Fibroblast of villous mesenchyme (primary cell): ENCODE data around the gene KLHL3. TPM values are rescaled to one million over a fixed set of nuclear protein-coding genes. Genes with fewer than 3 reads are reported as not detected.

ENCODE experiments used
- DNase-seq: peaks from one replicate; pipeline ENCODE4 v3.0.0-alpha.2; 2010; ENCODE audit warnings: low read depth
- H3K4me3 ChIP-seq: 2 replicates; pipeline ENCODE4 v1.5.1; 2011; ENCODE audit warnings: low read depth, mild to moderate bottlenecking, low read length
- total RNA-seq: library from RNA; depleted of rRNA; stranded (reverse); fragments of >200 nt; gene quantifications from 2 replicates; pipeline ENCODE4 v1.2.3, GENCODE V29; 2012
- TF ChIP-seq, protein P1 (sequence below): IDR thresholded peaks from 2 replicates; pipeline ENCODE4 v1.5.1; 2012; ENCODE audit warnings: low read depth, mild to moderate bottlenecking, low read length; ENCODE audit not compliant: insufficient read depth

Gene KLHL3
- total RNA-seq, 1 donor = 3.0 TPM

DNA sequence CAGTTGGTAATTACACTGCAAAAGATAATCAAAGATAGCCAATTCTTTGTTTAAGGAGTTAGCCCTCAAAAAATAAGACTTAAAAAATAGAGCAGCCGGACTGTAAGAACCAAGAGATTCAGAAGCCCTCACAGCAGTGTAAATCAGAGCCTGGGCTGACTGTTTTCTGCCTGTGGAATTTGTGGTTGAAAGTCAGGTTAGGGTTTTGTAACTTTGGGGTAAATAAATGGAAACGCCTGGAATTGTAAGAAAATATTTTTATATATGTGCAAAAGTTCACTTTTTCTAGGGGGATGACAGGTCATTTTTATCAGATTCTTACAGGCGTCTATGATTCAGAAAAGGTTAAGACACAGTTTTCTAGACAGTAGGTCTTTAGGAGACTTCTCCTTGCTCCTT is 35.6 kb downstream of the KLHL3 start:
- TF ChIP-seq, protein P1, sequence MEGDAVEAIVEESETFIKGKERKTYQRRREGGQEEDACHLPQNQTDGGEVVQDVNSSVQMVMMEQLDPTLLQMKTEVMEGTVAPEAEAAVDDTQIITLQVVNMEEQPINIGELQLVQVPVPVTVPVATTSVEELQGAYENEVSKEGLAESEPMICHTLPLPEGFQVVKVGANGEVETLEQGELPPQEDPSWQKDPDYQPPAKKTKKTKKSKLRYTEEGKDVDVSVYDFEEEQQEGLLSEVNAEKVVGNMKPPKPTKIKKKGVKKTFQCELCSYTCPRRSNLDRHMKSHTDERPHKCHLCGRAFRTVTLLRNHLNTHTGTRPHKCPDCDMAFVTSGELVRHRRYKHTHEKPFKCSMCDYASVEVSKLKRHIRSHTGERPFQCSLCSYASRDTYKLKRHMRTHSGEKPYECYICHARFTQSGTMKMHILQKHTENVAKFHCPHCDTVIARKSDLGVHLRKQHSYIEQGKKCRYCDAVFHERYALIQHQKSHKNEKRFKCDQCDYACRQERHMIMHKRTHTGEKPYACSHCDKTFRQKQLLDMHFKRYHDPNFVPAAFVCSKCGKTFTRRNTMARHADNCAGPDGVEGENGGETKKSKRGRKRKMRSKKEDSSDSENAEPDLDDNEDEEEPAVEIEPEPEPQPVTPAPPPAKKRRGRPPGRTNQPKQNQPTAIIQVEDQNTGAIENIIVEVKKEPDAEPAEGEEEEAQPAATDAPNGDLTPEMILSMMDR = no peak
- DNase-seq = peak; percentile 36
- H3K4me3 ChIP-seq = no peak overlapping the region

GRCh38 chr5:137699336-137700281 is 36.3 kb downstream of the KLHL3 start:
- DNase-seq = peak; percentile 35
- no peak overlapping the region for H3K4me3 ChIP-seq
- TF ChIP-seq, protein P1 = no peak

- H3K4me3 ChIP-seq = no peak overlapping the region
- TF ChIP-seq, protein P1 = no peak
- DNase-seq = no peak
Measured at GRCh38 chr5:137696481-137696880, 39.4 kb downstream of the KLHL3 start.

DNA sequence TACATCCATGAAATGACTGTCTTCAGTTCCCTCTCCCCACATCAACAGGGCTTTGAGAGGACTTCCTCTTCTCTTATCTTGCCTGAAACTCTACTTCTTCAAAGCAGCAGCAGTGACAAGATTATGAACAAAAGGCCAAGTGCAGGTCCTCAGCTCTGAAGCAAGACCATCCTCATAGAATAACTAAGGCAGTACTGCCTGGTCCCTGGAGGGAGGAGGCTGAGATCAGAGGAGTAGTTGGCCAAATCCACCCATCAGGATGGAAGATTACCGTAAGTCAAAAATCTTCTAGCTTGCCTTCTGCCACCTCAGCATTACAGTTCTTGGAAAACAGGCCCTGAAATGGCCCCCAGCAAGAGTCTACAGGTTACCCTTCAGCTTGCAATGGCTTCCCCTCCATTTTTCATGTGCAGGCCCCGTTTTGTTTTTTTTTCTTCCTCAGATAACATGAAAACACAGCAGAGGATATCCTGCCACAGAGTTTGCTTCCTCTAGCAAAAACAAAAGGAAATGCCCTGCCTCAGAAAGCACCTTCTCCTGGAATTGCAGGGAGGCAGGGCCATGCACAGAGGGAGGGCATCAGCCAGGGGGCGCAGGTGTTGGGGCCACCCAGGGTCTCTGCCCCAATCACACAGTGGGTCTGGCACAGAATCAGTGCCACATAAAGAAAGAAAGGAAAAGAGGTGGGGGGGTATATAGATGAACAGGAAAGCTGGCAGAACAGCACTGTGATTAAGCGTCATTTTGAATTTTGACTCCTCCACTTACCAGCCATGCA is 40.0 kb downstream of the KLHL3 start:
- H3K4me3 ChIP-seq = no peak overlapping the region
- TF ChIP-seq, protein P1 = no peak
- no peak for DNase-seq

- H3K4me3 ChIP-seq = no peak overlapping the region
- TF ChIP-seq, protein P1 = no peak
- DNase-seq = no peak
Measured at GRCh38 chr5:137693951-137694721, 41.8 kb downstream of the KLHL3 start.

DNA sequence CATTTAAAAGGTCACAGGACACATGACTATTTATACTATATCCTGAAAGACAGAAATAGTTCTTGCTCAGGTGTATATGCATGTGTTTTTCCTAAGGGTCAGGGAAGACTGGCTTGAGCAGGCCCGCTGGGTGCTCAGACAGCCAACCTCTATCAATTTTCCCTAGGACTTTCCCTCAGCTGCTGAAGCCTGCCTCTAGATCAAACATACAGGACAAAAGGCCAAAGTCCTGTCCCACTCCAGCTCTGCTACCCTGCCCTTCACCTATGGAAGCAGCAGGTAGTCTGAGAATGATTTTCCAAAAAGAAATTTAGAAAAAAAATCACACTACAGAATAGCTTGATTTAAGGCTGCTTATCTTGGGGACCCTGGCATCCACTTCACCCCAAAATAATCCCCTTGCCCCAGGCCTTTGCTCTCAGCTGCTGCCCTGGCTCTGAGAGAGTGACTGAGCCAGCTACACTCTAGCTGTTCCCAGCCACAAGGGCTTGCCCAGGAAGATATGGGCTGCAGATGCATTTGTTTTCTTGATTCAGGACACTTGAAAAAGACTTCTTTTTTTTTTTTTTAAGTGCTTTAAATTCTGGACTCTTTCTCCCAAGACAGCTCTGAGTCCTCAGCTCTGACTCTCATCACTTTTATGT is 42.5 kb downstream of the KLHL3 start:
- TF ChIP-seq, protein P1 = no peak
- H3K4me3 ChIP-seq = no peak overlapping the region
- no peak for DNase-seq
